ENCODE measurements around the gene HOXB2. TPM values are rescaled to one million over a fixed set of nuclear protein-coding genes. Genes with fewer than 3 reads are reported as not detected.

The HOXB2 gene
- total and polyA plus RNA-seq, 2 donors = 3.1 to 18.6 TPM

Other genes with a start within 250 kb of the HOXB2 start
- gene SKAP1, start 114.9 kb downstream of the HOXB2 start, total RNA-seq = 1.7 TPM
- gene SKAP1, start 114.9 kb downstream of the HOXB2 start, polyA plus RNA-seq = 2.1 TPM
- gene HOXB1, start 14.1 kb downstream of the HOXB2 start, total RNA-seq = not detected
- not detected for gene HOXB1, start 14.1 kb downstream of the HOXB2 start, polyA plus RNA-seq
- gene HOXB4, start 33.2 kb upstream of the HOXB2 start, total RNA-seq = 2.0 TPM
- gene HOXB4, start 33.2 kb upstream of the HOXB2 start, polyA plus RNA-seq = 2.1 TPM
- 10.8 TPM for gene HOXB3, start 45.1 kb upstream of the HOXB2 start, total RNA-seq
- 6.1 TPM for gene HOXB3, start 45.1 kb upstream of the HOXB2 start, polyA plus RNA-seq
- 0.16 TPM for gene HOXB5, start 48.7 kb upstream of the HOXB2 start, total RNA-seq
- 1.2 TPM for gene HOXB5, start 48.7 kb upstream of the HOXB2 start, polyA plus RNA-seq
- gene HOXB6, start 59.9 kb upstream of the HOXB2 start, total RNA-seq = 3.1 TPM
- 4.0 TPM for gene HOXB6, start 59.9 kb upstream of the HOXB2 start, polyA plus RNA-seq
- 2.5 TPM for gene HOXB7, start 65.9 kb upstream of the HOXB2 start, total RNA-seq
- 6.7 TPM for gene HOXB7, start 65.9 kb upstream of the HOXB2 start, polyA plus RNA-seq
- 0.85 TPM for gene HOXB8, start 70.2 kb upstream of the HOXB2 start, total RNA-seq
- gene HOXB8, start 70.2 kb upstream of the HOXB2 start, polyA plus RNA-seq = 1.2 TPM
- gene HOXB9, start 81.2 kb upstream of the HOXB2 start, total RNA-seq = 0.85 TPM
- 0.35 TPM for gene HOXB9, start 81.2 kb upstream of the HOXB2 start, polyA plus RNA-seq
- gene PRAC1, start 177.4 kb upstream of the HOXB2 start, total RNA-seq = 7.7 TPM
- 18.0 TPM for gene PRAC1, start 177.4 kb upstream of the HOXB2 start, polyA plus RNA-seq
- 2.1 TPM for gene PRAC2, start 178.1 kb upstream of the HOXB2 start, total RNA-seq
- 1.7 TPM for gene PRAC2, start 178.1 kb upstream of the HOXB2 start, polyA plus RNA-seq
- gene HOXB13, start 183.6 kb upstream of the HOXB2 start, total RNA-seq = 1.7 TPM
- 1.5 TPM for gene HOXB13, start 183.6 kb upstream of the HOXB2 start, polyA plus RNA-seq